ENCODE measurements around the gene CES3.

GRCh38 chr16:66947302-66948065 is 13.6 kb upstream of the CES3 start:
- TF ChIP-seq POLR2AphosphoS5 (IDR thresholded peaks at IDR 0.05): no peak
- TF ChIP-seq, protein P1, sequence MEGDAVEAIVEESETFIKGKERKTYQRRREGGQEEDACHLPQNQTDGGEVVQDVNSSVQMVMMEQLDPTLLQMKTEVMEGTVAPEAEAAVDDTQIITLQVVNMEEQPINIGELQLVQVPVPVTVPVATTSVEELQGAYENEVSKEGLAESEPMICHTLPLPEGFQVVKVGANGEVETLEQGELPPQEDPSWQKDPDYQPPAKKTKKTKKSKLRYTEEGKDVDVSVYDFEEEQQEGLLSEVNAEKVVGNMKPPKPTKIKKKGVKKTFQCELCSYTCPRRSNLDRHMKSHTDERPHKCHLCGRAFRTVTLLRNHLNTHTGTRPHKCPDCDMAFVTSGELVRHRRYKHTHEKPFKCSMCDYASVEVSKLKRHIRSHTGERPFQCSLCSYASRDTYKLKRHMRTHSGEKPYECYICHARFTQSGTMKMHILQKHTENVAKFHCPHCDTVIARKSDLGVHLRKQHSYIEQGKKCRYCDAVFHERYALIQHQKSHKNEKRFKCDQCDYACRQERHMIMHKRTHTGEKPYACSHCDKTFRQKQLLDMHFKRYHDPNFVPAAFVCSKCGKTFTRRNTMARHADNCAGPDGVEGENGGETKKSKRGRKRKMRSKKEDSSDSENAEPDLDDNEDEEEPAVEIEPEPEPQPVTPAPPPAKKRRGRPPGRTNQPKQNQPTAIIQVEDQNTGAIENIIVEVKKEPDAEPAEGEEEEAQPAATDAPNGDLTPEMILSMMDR (IDR thresholded peaks at IDR 0.05): peak; percentile 86 to 93 (median 88)
- TF ChIP-seq POLR2A (IDR thresholded peaks at IDR 0.05): peak in 1 of 4 donors; percentile 5

All from upper lobe of left lung (tissue), 4 donors.